GM18498 (cell line): Measurements from ENCODE around the gene COQ2.

Experiments used
- ATAC-seq: cut with Tn5 transposase; IDR thresholded peaks from one replicate; pipeline ENCODE4 v1.9.1; 2021; ENCODE audit warnings: mild to moderate bottlenecking, moderate library complexity; ENCODE audit not compliant: unreplicated experiment

The COQ2 gene

DNA sequence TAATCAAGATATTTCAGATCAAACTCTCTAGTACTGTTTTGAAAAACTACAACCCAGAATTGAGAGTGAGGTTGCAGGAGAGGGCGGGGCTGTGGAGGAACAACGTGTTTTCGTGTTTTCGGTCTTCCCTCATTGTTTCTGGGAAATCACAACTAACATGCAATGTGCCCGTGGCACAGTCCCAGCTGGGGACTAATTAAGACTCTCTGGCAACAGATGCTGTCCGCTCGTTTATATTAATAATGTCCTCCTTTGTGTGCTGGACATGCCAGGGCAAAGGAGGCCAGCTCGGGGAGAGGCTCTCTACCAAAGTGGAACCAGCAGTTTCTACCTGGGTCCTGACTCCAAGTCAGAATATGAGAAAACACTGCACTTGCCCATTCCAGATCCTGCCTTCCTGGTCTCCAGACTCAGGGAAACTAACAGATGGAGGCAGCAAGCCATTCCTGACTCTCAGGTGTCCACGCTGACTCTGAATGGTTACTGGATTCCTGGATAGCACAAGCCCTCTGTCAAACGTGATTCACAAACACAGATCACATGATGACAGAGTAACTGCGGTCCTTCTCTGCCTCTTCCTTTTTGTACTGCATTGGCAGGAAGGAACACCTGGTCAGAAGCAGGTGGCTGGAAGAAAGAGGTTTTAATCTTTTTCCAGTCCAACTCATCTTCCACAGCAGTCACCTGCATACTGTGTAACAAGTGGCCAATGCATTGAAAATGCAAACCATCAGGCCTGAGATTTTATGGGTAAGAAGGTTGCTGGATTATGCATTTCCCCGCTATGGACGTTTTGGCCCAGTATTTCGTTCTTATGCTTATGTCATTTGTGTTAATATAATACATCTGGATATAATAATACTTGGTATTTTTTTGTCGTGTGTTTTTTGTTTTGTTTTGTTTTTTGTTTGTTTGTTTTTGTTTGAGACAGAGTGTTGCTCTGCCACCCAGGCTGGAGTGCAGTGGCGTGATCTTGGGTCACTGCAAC lies 65.0 kb downstream of the COQ2 start:
- peak; percentile 15 for ATAC-seq

- ATAC-seq = peak; percentile 76
These were observed 66.7 kb downstream of the COQ2 start for GRCh38 chr4:83217721-83218522.

DNA sequence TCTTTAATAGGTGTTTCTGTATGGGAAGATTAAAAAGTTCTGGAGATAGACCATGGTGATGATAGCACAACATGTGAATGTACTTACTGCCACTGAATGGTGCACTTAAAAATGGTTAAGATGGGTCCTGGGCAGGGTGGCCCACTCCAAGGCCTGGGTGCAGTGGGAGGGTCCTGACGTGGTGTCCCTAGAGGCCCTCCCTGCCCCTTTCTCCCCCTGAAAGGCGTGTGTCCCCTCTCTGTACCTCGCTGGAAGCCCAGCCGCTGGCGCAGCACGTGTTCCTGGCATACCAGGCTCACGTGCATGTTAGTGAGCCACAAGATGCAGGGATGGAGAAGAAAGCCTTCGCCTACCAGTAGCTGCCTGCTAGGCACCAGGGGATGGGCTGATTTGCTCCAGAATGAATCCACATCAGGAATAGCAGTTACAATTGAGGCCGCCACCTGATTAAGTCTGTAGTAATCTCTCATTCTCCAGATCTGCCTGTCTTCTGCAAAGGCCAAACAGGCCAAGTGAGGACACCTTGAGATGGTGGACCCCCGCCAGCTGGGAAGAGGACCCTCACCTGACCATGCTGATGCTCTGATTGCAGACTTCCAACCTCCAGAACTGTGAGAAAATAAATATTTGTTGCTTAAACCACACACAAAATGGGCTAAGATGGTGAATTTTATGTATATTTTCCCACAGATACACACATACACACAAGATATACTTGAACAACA lies 67.5 kb downstream of the COQ2 start:
- ATAC-seq = no peak

DNA sequence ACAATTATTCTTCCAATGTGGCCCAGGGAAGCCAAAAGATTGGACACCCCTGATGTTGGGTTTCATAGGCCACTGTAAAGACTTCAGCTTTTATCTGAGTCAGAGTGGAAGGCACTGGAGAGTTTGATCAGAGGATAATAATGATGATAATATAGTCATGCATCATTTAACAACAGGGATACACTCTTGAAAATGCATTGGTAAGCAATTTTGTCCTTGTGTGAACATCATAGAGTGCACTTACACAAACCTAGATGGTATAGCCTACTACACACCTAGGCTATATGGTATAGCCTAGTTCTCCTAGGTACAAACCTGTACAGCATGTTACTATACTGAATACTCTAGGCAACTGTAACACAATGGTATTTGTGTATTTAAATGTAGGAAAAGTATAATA lies 70.5 kb downstream of the COQ2 start:
- ATAC-seq = no peak
